GM10266 (cell line): Measurements from ENCODE around the gene PDGFB.

ENCODE experiments used
- DNase-seq: peaks from one replicate; pipeline ENCODE4 v3.0.0; 2012; ENCODE audit errors: extremely low spot score
- TF ChIP-seq, protein P1 (sequence below): IDR thresholded peaks from 2 replicates; pipeline ENCODE4 v1.5.1; 2012; ENCODE audit warnings: mild to moderate bottlenecking, low read depth; ENCODE audit not compliant: control insufficient read depth, insufficient read depth; ENCODE audit errors: missing control alignments

PDGFB gene

DNA sequence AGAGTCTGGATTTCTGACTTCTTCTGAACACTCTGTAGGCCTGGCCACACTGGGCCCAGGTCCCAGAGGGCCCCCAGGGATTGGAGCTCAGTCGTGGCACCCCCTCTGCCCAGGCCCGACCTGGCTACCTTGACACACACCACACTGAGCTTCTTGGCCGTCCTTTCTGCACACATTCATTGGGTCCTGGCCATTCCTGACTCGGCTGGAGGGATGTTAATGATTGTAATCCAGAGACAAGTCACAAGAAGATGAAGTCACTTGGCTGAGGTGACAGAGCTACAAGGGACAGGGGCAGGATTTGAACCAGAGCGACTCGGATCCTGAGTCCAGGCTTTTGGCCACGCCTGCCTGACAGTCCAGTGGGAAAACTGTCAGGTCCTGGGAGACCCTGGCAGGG, 23.9 kb upstream of the PDGFB start:
- TF ChIP-seq, protein P1, sequence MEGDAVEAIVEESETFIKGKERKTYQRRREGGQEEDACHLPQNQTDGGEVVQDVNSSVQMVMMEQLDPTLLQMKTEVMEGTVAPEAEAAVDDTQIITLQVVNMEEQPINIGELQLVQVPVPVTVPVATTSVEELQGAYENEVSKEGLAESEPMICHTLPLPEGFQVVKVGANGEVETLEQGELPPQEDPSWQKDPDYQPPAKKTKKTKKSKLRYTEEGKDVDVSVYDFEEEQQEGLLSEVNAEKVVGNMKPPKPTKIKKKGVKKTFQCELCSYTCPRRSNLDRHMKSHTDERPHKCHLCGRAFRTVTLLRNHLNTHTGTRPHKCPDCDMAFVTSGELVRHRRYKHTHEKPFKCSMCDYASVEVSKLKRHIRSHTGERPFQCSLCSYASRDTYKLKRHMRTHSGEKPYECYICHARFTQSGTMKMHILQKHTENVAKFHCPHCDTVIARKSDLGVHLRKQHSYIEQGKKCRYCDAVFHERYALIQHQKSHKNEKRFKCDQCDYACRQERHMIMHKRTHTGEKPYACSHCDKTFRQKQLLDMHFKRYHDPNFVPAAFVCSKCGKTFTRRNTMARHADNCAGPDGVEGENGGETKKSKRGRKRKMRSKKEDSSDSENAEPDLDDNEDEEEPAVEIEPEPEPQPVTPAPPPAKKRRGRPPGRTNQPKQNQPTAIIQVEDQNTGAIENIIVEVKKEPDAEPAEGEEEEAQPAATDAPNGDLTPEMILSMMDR, result no peak
- no peak for DNase-seq

DNA sequence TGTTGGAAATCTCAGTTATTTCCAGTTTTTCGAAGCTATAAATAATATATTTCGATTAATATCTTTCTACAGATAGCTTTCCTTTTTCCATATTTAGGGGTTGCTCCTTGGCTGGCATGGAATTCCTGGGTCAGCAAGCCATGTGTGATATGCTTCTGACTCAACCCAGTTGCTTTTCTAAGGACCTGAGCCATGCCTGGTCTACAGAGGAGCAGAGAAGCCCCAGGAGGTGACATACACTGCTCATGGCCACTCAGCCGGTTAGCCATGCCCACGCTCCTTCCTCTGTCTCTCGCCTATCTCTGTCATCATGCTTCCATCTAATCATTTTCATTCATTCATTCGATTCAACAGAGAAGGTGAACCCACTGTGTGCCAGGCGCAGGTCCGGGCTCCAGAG, 23.2 kb upstream of the PDGFB start:
- DNase-seq, result no peak
- TF ChIP-seq, protein P1, result no peak

DNA sequence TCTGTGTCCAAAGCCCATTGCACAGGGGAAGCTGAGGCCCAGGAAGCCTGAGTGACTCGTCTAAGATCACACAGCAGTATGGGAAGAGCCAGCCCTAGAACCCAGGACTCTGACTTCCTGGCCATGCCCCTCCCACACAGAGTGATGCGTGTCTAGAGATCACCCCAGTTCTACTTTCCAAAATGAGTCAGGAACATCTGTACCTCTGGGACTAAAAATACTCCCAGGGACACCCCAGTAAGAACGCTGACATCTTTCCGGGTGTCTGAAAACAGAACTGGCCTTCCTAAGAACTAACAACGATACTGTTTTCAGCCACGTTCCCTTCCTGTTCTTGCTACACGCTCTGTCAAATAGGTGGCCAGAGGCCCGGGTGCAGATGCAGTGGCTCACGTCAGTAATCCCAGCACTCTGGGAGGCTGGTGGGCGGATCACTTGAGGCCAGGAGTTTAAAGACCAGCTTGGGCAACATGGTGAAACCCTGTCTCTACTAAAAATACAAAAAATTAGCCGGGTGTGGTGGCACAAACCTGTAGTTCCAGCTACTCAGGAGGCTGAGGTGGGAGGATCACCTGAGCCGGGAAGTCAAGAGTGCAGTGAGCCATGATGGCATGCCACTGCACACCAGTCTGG, 21.7 kb upstream of the PDGFB start:
- TF ChIP-seq, protein P1, result no peak
- DNase-seq, result peak; percentile 87

DNA sequence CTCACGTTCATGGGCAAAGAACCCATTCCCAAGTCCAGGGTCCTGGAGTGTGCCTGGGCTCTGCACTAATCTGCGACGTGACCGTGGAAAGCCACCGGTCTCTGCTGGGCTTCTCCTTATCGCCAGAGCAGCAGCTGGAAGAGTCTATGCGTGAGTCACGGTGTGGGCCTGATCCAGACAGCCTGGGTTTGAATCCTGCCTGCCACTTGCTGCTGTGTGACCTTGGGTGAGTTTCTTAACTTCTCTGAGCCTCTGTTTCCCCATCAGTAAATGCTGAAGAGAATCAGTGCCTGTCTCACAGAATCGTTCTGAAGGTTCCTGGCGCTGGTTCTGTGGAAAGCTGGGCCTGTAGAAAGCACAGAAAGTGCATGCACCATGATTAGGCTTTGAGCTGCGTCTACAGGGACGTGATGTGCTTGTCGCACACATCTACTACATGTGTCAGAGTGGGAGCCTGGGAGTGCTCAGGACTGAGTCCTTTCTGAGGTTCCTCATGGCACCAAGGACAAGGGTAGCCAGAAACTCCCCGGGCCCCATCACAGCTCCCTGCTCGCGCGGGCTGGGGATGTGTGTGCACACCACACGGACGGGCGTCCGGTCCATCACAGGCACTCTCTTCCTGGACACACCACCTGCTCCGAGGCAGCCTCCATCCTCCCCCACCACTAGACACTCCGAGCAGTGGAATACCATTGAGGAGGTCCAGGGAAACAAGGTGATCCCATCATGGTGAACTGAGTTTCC, 20.5 kb upstream of the PDGFB start:
- TF ChIP-seq, protein P1, result no peak
- no peak for DNase-seq

DNA sequence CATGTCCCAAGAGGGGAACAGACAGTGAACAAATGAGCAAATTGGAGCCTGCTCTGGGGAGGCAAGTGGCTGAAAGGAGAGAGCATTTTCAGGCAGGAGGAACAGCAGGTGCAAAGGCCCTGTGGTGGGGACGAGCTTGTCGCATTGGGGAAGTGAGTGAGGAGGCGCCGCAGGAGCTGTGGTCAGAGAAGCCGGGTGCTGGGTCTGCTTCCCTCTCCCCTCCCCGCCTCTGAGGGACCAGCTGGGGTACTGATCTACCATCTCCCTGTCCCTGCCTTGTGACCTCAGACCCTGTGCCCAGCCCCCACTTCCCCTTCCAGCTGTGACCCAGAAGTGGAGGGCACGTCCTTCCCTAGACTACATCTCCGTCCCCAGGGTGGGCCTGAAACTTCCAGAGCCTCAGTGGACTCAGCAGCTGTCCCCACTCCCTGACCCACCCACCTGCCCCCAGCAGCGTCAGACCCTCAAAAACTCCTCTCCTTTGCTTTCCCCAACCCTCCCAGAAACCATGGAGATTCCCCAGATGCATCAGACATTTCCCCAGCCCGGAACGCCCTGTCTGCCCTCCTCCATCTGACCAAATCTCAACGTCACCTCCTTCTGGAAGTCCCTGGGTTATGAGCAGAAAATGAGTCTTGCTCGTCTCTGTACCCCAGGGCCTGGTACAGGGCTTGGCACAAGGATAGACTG, 19.7 kb upstream of the PDGFB start:
- TF ChIP-seq, protein P1, result no peak
- DNase-seq, result no peak

DNA sequence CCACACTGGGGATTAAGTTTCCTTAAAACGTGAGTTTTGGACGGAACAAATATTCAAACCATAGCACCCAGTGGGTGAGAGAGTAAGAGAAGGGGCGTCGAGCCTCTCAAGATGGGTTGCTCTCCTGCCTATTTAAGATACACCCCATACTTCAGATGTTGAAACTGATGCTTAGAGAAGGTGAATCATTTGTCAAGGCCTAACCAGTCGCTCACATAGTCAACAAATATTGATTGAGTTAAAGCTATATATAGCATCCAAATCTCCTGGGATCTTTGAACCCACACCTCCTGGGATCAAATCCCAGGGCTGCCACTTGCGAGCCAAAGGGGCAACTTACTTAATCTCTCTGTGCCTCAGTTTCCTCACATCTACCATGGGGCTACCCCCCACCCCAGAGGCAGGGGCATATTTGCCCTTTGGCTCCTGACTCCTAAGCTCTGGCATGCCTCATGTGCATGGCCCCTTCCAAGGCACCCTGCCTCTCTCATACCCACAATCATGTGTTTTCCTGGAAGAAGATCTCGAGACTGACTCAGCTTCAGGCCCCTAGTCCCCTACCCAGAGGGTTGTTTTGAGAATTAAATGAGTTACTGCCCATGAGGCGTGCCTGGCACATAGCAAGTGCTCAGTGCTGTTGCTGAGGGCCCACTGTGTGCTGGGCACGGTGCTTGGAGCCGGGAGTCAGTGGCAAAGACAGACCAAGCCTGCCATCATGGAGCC, 19.0 kb upstream of the PDGFB start:
- TF ChIP-seq, protein P1, result no peak
- DNase-seq, result no peak

DNA sequence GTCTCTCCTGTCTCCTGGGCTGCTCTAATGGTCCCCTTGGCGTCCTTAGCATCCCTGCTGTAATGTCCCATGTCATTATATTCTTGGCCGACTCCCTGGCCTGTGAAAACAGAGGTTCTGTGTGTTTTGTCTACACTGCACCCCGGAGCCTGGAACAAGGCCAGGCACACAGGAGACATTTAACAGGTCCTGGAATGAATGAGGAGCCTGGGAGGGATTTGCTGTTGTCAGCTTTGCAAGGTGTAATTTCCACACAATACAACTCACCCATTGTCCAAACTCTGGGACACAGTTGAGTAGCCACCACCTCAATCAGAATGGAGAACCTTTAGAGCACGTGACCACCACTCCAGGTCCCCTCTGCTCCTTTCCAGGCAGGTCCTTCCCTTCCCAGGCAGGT, 14.9 kb upstream of the PDGFB start:
- TF ChIP-seq, protein P1, result no peak
- no peak for DNase-seq
